GM10266 (cell line): ENCODE data around the gene ABCF1.

Source experiments
- DNase-seq: peaks from one replicate; pipeline ENCODE4 v3.0.0; 2012; ENCODE audit errors: extremely low spot score
- TF ChIP-seq, protein P1 (sequence below): IDR thresholded peaks from 2 replicates; pipeline ENCODE4 v1.5.1; 2012; ENCODE audit warnings: mild to moderate bottlenecking, low read depth; ENCODE audit not compliant: control insufficient read depth, insufficient read depth; ENCODE audit errors: missing control alignments

Gene ABCF1

DNA sequence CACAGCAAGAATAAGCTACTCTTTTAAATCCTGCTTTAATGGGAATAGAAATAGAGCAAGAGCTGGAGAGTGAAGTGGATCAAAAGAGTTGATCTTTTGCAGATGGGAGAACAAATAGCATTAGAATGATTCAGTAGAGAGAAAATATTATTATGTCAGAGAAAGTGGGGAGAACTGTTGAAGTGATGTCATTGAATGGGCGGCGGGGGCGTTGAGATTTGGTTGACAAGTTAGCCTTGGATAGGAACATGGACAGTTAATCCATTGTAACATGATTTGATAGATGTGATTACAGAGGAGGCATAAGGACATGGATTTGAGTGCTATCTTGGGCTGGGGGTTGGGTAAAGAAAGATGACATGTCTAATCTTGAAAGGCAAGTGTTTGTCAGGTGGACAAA lies 64.6 kb downstream of the ABCF1 start:
- TF ChIP-seq, protein P1, sequence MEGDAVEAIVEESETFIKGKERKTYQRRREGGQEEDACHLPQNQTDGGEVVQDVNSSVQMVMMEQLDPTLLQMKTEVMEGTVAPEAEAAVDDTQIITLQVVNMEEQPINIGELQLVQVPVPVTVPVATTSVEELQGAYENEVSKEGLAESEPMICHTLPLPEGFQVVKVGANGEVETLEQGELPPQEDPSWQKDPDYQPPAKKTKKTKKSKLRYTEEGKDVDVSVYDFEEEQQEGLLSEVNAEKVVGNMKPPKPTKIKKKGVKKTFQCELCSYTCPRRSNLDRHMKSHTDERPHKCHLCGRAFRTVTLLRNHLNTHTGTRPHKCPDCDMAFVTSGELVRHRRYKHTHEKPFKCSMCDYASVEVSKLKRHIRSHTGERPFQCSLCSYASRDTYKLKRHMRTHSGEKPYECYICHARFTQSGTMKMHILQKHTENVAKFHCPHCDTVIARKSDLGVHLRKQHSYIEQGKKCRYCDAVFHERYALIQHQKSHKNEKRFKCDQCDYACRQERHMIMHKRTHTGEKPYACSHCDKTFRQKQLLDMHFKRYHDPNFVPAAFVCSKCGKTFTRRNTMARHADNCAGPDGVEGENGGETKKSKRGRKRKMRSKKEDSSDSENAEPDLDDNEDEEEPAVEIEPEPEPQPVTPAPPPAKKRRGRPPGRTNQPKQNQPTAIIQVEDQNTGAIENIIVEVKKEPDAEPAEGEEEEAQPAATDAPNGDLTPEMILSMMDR = no peak

DNA sequence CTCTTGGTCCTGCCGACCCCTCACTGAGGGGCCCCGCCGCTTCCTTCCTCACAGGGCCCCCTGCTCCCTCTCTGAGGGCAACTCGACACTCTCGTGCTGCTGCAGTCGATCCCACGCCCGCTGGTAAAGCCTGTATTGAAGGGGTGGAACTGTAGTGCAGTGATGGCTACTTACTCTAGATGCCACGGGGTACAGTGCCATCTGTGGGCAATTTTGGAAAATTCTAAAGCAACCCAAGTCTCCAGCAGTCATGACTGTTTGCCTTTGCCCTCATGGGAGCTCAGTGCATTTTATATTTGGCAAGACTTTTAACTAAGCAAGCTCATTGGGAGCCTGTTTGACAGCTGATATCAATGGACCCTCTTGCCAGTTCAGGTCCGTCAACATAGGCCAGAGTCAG lies 69.2 kb downstream of the ABCF1 start:
- TF ChIP-seq, protein P1 = no peak
- no peak for DNase-seq

More for the DNA sequence above, 64.6 kb downstream of the ABCF1 start:
- DNase-seq = no peak

DNA sequence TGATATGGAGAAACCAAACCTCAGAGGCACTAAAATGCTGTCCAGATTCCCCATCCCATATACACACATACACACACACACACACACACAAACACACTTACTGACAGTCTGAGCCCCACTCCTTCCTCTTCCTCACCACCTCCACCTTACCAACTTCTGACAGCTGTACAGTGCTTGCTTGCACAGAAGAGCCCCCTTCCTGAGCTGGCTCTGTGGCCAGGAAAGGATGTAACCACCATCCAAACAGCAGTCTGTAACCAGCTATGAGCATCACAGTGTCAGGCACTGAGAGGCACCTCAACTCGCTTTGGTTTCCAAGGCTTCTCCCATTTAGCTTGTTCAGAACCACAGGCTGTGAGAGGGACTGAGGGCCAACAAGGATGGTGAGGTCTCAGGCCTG lies 69.8 kb downstream of the ABCF1 start:
- no peak for DNase-seq
- TF ChIP-seq, protein P1 = no peak
